Sigmoid colon (tissue), 7 donors: ENCODE measurements around the gene ZNF304. TPM values are rescaled to one million over a fixed set of nuclear protein-coding genes. Genes with fewer than 3 reads are reported as not detected.

ENCODE experiments used
- DNase-seq: peaks from one replicate; pipeline ENCODE4 v3.0.0-alpha.2; 2019
- H3K27ac ChIP-seq, 4 donors: fragments of 200-600 bp; sonication (generic); one replicate each; pipeline ENCODE4 v1.5.1; 2016 to 2019; ENCODE audit warnings: mild to moderate bottlenecking in 1 of 4
- H3K27me3 ChIP-seq, 3 donors: fragments of 200-600 bp; sonication (generic); one replicate each; pipeline ENCODE4 v1.5.1; 2019; ENCODE audit warnings: mild to moderate bottlenecking in 1 of 3
- H3K36me3 ChIP-seq, 4 donors: fragments of 200-600 bp; sonication (generic); one replicate each; pipeline ENCODE4 v1.5.1; 2016 to 2019
- H3K4me1 ChIP-seq, 4 donors: fragments of 200-600 bp; sonication (generic); one replicate each; pipeline ENCODE4 v1.5.1; 2017 to 2019
- H3K4me3 ChIP-seq, 4 donors: fragments of 200-600 bp; sonication (generic); one replicate each; pipeline ENCODE4 v1.5.1; 2017 to 2019; ENCODE audit warnings: mild to moderate bottlenecking in 2 of 4, moderate library complexity in 1 of 4
- H3K9me3 ChIP-seq, 4 donors: fragments of 200-600 bp in 3 of 4; sonication (generic) in 3 of 4; one replicate each; pipeline versions ENCODE4 v1.5.1 to v1.6.1; 2013 to 2019
- EP300 ChIP-seq, 4 donors: sonication (generic); formaldehyde crosslinking; IDR thresholded peaks; one replicate each; pipeline ENCODE4 v1.6.1; 2017; ENCODE audit warnings: antibody characterized with exemption in 4 of 4
- POLR2A ChIP-seq, 2 donors: fragments of 450-650 bp; IDR thresholded peaks; one replicate each; pipeline ENCODE4 v1.6.1; 2016; ENCODE audit warnings: antibody characterized with exemption in 2 of 2, mild to moderate bottlenecking in 2 of 2, moderate library complexity in 2 of 2
- POLR2AphosphoS5 ChIP-seq, 4 donors: sonication (generic); formaldehyde crosslinking; IDR thresholded peaks; one replicate each; pipeline ENCODE4 v1.6.1; 2017; ENCODE audit warnings: antibody characterized with exemption in 4 of 4
- WGBS, 2 donors: extraction: QIAGEN DNeasy Blood & Tissue Kit; methylation state at CpG; one replicate each; pipeline ENCODE4 v1.1.7; 2013; 5-methylcytosine and 5-hydroxymethylcytosine counted together
- intact Hi-C: fragments of 100-400 bp; cut with DNase I; formaldehyde crosslinking; loops from one replicate; pipeline ENCODE4 v1.15.1; 2023
- polyA plus RNA-seq, 3 donors: library from polyadenylated mRNA; stranded (reverse); fragments of 200-250 nt; gene quantifications; one replicate each; pipeline ENCODE4 v1.2.3, GENCODE V29; 2013
- total RNA-seq, 4 donors: library from RNA; depleted of rRNA; stranded (reverse); fragments of >200 nt; gene quantifications; one replicate each; pipeline ENCODE4 v1.1.0, GENCODE V29; 2016
- TF ChIP-seq, protein P1 (sequence below), 4 experiments: fragments of 450-650 bp in 3 of 4; fragments of 200-600 bp in 1 of 4; IDR thresholded peaks; one replicate each; pipeline ENCODE4 v1.5.1; 2016 to 2019; ENCODE audit warnings: antibody characterized with exemption in 4 of 4, mild to moderate bottlenecking in 3 of 4, moderate library complexity in 2 of 4
- donor health status: healthy with polysubstance abuse.
- donor health status: Bipolar disorder and iron deficiency.
- donor health status: healthy.

ZNF304 gene
- total and polyA plus RNA-seq, 7 donors, result 0.92 to 9.6 (median 7.1) TPM

DNA sequence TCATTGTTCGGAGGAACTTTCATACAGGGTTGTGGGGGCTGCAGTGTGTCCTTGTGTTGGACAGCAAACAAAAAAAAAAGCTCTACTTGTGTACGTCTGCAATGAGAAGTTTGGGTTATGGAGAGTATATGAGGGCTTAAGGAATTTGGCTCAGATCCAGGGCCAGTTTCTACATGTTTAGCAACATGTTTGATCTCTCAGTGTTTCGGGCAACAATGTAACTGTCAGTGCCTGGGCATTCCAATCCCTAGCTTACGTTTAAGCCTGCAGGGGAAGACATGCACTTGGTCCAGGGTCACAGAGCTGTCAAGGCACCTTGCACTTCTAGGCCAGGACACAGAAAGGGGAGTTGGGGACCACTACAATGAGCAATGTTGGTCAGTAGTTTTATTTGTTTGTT lies 16.9 kb upstream of the ZNF304 start:
- Histone ChIP-seq H3K4me1 (peaks cover 0 to 6% (median 0%) of the 10 kb centered on the region in 4 donors), H3K27ac (no peak overlapping the region), H3K36me3 (peaks cover under 1 to 33% (median 1%) of the 10 kb centered on the region in 4 donors), H3K4me3 (no peak overlapping the region), H3K27me3 (no peaks in the 10 kb centered on the region), H3K9me3 (peaks cover 0 to 5% (median 2%) of the 10 kb centered on the region in 4 donors)
- intact Hi-C loops, result no loop called here
- WGBS, 2 donors, result 87 to 88% methylated on average over 4 of the region's 4 CpGs
- TF ChIP-seq EP300 (IDR thresholded peaks at IDR 0.05) (no peak), POLR2A (IDR thresholded peaks at IDR 0.05) (no peak), POLR2AphosphoS5 (IDR thresholded peaks at IDR 0.05) (no peak)
- TF ChIP-seq, protein P1, sequence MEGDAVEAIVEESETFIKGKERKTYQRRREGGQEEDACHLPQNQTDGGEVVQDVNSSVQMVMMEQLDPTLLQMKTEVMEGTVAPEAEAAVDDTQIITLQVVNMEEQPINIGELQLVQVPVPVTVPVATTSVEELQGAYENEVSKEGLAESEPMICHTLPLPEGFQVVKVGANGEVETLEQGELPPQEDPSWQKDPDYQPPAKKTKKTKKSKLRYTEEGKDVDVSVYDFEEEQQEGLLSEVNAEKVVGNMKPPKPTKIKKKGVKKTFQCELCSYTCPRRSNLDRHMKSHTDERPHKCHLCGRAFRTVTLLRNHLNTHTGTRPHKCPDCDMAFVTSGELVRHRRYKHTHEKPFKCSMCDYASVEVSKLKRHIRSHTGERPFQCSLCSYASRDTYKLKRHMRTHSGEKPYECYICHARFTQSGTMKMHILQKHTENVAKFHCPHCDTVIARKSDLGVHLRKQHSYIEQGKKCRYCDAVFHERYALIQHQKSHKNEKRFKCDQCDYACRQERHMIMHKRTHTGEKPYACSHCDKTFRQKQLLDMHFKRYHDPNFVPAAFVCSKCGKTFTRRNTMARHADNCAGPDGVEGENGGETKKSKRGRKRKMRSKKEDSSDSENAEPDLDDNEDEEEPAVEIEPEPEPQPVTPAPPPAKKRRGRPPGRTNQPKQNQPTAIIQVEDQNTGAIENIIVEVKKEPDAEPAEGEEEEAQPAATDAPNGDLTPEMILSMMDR (IDR thresholded peaks at IDR 0.05), result no peak
- no peak for DNase-seq

DNA sequence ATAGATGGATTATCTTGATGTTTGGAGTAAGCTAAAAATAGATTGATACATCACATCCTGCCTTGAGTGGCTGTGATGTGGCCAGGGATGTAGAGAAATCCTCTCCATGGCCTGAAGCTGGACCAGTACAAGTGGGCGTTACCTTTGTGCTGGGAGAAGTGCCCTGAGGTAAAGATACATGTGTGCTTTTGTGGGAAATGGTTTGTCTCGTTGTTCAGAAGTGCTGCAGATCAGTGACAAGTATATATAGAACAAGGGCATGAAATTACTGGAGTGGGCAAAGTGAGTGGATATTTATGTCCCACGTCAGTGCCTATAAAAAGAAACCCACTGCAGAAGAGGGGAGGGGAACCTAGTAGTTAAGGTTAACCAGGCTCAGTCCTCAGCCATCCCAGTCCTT lies 12.2 kb upstream of the ZNF304 start:
- WGBS, 2 donors, result 57 to 64% methylated on average over 3 of the region's 3 CpGs

DNA sequence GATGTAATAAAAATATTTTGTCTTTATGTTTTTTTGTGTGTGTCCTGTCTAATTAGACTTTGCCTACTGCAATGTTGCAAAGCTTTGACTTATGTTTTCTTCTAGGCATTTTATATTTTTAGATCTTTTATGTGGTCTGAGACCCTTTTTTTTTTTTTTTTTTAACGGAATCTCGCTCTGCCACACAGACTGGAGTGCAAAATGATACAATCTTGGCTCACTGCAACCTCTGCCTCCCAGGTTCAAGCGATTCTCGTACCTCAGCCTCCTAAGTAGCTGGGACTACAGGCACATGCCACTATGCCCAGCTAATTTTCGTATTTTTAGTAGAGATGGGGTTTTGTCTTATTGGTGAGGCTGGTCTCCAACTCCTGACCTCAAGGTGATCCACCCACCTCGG lies 8.5 kb upstream of the ZNF304 start:
- no peak overlapping the region for H3K27ac ChIP-seq
- H3K4me1 ChIP-seq, result peaks cover 0 to 6% (median 0%) of the 10 kb centered on the region in 4 donors
- no peaks in the 10 kb centered on the region for H3K36me3 ChIP-seq
- no peak for DNase-seq
- H3K4me3 ChIP-seq, result no peak overlapping the region
- WGBS, 2 donors, result 74 to 79% methylated on average over 6 of the region's 6 CpGs
- TF ChIP-seq POLR2AphosphoS5 (IDR thresholded peaks at IDR 0.05) (no peak), POLR2A (IDR thresholded peaks at IDR 0.05) (no peak), EP300 (IDR thresholded peaks at IDR 0.05) (no peak)
- TF ChIP-seq, protein P1 (IDR thresholded peaks at IDR 0.05), result no peak
- no peaks in the 10 kb centered on the region for H3K9me3 ChIP-seq
- intact Hi-C loops, result no loop called here
- no peaks in the 10 kb centered on the region for H3K27me3 ChIP-seq

More for the DNA sequence above, 12.2 kb upstream of the ZNF304 start:
- Histone ChIP-seq H3K27me3 (no peaks in the 10 kb centered on the region), H3K9me3 (no peaks in the 10 kb centered on the region), H3K36me3 (no peaks in the 10 kb centered on the region), H3K4me3 (no peak overlapping the region), H3K27ac (no peak overlapping the region), H3K4me1 (peaks cover 0 to 6% (median 0%) of the 10 kb centered on the region in 4 donors)
- TF ChIP-seq EP300 (IDR thresholded peaks at IDR 0.05), result no peak
- no peak for TF ChIP-seq POLR2A (IDR thresholded peaks at IDR 0.05)
- DNase-seq, result no peak
- intact Hi-C loops, result no loop called here

DNA sequence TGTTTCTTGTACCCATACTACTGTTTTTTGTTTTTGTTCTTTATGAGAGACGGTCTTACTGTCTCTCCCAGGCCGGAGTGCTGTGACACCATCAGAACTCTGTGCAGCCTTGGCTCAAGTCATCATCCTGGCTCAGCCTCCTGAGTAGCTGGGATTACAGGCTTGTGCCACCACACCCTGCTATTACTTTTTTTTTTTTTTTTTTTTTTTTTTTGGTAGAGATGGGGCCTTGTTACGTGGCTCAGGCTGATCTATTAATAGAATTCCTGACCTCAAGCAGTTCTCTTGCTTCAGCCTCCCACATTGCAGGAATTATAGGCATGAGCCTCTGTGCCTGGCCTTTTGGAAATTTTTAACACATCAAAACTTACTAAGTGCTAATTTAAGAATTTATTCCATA lies 2.9 kb upstream of the ZNF304 start:
- no peaks in the 10 kb centered on the region for H3K9me3 ChIP-seq
- no peak for TF ChIP-seq POLR2A (IDR thresholded peaks at IDR 0.05)
- TF ChIP-seq EP300 (IDR thresholded peaks at IDR 0.05), result no peak
- TF ChIP-seq POLR2AphosphoS5 (IDR thresholded peaks at IDR 0.05), result no peak
- TF ChIP-seq, protein P1 (IDR thresholded peaks at IDR 0.05), result no peak
- no peak overlapping the region for H3K27ac ChIP-seq
- intact Hi-C loops, result no loop called here
- no peak overlapping the region for H3K4me3 ChIP-seq
- H3K4me1 ChIP-seq, result peaks cover 0 to 16% (median 16%) of the 10 kb centered on the region in 4 donors
- H3K36me3 ChIP-seq, result peaks cover 0 to 7% (median 1%) of the 10 kb centered on the region in 4 donors
- no peaks in the 10 kb centered on the region for H3K27me3 ChIP-seq
- 65 to 66% methylated on average over 3 of the region's 3 CpGs for WGBS, 2 donors
- DNase-seq, result no peak

DNA sequence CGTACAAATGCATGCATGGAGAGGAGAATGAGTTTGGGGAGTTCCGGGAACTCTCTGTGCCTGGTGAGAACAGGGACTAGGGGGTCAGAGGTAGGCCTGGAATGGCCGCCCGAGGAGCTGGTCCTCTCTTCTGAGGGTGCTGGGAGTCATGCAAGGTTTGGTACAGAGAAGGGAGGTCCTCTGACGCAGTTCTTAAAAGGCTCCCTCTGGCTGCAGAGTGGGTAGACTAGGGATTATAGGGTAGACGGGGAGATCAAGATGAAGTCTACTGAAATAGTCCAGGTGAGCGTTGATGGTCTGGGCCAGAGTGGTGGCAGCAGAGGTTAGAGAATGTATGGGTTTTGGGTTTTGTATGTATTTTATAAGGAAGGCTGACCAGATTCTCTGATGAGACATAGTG lies 796 bp downstream of the ZNF304 start:
- Histone ChIP-seq H3K36me3 (peaks cover 30 to 43% (median 36%) of the 10 kb centered on the region in 4 donors), H3K4me3 (peak overlapping the region; percentile 75 to 97 (median 90)), H3K27me3 (no peaks in the 10 kb centered on the region), H3K27ac (peak overlapping the region; percentile 81 to 87 (median 84)), H3K9me3 (peaks cover 0 to 25% (median 13%) of the 10 kb centered on the region in 4 donors), H3K4me1 (peaks cover 0 to 22% (median 18%) of the 10 kb centered on the region in 4 donors)
- no peak for TF ChIP-seq EP300 (IDR thresholded peaks at IDR 0.05)
- no peak for TF ChIP-seq POLR2A (IDR thresholded peaks at IDR 0.05)
- no peak for TF ChIP-seq POLR2AphosphoS5 (IDR thresholded peaks at IDR 0.05)
- 27 to 38% methylated on average over 7 of the region's 7 CpGs for WGBS, 2 donors
- no peak for DNase-seq
- intact Hi-C loops, result no loop called here

DNA sequence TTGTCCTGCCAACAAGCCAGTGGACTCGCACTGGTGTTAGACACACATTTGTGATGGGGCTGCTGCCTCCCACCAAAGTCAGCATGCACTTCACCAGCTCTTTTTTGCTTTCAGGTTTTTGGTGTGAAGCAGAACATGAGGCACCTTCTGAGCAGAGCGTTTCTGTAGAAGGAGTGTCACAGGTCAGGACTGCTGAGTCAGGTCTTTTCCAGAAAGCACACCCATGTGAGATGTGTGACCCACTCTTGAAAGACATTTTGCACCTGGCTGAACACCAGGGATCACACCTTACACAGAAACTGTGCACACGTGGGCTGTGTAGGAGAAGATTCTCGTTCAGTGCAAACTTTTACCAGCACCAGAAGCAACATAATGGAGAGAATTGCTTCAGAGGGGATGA lies 4.8 kb downstream of the ZNF304 start:
- peaks cover 0 to 22% (median 18%) of the 10 kb centered on the region in 4 donors for H3K4me1 ChIP-seq
- peaks cover 43 to 69% (median 57%) of the 10 kb centered on the region in 4 donors for H3K36me3 ChIP-seq
- no peaks in the 10 kb centered on the region for H3K27me3 ChIP-seq
- TF ChIP-seq, protein P1 (IDR thresholded peaks at IDR 0.05), result no peak
- TF ChIP-seq POLR2AphosphoS5 (IDR thresholded peaks at IDR 0.05) (no peak), POLR2A (IDR thresholded peaks at IDR 0.05) (no peak), EP300 (IDR thresholded peaks at IDR 0.05) (no peak)
- 84 to 96% methylated on average over 4 of the region's 4 CpGs for WGBS, 2 donors
- intact Hi-C loops, result no loop called here
- DNase-seq, result no peak
- H3K9me3 ChIP-seq, result peaks cover 12 to 44% (median 26%) of the 10 kb centered on the region in 4 donors
- no peak overlapping the region for H3K4me3 ChIP-seq
- no peak overlapping the region for H3K27ac ChIP-seq
